ENCODE data around the gene ZDBF2.

The ZDBF2 gene

DNA sequence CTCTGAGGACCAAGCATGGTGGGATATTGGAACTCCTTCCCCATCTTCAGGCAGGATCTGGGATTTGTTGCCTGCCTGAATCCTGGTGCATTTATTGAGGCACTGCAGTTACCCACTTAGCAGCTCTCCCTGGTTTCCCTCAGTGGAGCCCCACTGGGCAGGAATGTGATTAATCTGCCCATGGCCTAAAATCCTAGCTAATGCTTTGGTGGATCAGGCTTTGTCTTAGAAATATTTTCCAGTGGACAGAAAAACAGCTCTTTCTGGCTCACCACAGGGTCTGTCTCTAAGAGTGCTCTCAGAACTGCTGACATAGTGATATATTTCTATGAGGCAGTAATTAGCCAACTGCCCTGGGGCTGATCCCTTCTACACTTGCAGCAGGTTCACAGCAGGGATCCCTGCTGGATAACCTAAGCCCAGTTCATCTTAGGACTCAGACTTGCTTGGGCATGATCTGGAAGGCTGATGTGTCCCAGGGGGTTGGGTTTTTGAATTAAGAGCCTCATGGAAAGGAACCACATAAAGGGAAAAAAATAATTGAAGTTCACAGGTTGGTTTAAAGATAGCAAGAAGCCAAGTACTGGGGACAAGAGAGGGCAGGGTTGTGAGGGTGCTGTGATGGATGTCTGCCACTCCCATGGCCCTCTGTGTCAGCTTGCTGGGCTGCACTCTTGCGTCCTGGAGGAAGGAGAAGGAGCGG, 44.3 kb upstream of the ZDBF2 start (continued):
- TF ChIP-seq ZNF707 (tag by site-specific recombination; IDR thresholded peaks at IDR 0.05): no peak
- TF ChIP-seq, protein P1, sequence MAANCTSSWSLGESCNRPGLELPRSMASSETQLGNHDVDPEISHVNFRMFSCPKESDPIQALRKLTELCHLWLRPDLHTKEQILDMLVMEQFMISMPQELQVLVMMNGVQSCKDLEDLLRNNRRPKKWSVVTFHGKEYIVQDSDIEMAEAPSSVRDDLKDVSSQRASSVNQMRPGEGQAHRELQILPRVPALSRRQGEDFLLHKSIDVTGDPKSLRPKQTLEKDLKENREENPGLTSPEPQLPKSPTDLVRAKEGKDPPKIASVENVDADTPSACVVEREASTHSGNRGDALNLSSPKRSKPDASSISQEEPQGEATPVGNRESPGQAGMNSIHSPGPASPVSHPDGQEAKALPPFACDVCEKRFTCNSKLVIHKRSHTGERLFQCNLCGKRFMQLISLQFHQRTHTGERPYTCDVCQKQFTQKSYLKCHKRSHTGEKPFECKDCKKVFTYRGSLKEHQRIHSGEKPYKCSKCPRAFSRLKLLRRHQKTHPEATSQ (tag by site-specific recombination; IDR thresholded peaks at IDR 0.05): no peak
- TF ChIP-seq MZF1 (tag by site-specific recombination; IDR thresholded peaks at IDR 0.05; ENCODE audit: borderline replicate concordance): peak; percentile 98
- no peak for TF ChIP-seq ZNF624 (tag by site-specific recombination; IDR thresholded peaks at IDR 0.05)
- TF ChIP-seq, protein P2, sequence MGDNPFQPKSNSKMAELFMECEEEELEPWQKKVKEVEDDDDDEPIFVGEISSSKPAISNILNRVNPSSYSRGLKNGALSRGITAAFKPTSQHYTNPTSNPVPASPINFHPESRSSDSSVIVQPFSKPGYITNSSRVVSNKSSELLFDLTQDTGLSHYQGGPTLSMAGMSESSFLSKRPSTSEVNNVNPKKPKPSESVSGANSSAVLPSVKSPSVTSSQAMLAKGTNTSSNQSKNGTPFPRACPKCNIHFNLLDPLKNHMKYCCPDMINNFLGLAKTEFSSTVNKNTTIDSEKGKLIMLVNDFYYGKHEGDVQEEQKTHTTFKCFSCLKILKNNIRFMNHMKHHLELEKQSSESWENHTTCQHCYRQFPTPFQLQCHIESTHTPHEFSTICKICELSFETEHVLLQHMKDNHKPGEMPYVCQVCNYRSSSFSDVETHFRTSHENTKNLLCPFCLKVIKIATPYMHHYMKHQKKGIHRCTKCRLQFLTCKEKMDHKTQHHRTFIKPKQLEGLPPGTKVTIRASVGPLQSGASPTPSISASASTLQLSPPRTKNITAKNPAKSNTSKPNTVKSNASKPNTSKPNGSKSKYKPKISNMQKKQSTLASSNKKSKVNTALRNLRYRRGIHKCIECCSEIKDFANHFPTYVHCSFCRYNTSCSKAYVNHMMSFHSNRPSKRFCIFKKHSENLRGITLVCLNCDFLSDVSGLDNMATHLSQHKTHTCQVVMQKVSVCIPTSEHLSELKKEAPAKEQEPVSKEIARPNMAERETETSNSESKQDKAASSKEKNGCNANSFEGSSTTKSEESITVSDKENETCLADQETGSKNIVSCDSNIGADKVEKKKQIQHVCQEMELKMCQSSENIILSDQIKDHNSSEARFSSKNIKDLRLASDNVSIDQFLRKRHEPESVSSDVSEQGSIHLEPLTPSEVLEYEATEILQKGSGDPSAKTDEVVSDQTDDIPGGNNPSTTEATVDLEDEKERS (tag by site-specific recombination; IDR thresholded peaks at IDR 0.05): no peak
- TF ChIP-seq ZNF48 (tag by site-specific recombination; IDR thresholded peaks at IDR 0.05): no peak
- TF ChIP-seq ZNF560 (tag by site-specific recombination; IDR thresholded peaks at IDR 0.05; ENCODE audit: borderline replicate concordance): no peak
- TF ChIP-seq, protein P3, sequence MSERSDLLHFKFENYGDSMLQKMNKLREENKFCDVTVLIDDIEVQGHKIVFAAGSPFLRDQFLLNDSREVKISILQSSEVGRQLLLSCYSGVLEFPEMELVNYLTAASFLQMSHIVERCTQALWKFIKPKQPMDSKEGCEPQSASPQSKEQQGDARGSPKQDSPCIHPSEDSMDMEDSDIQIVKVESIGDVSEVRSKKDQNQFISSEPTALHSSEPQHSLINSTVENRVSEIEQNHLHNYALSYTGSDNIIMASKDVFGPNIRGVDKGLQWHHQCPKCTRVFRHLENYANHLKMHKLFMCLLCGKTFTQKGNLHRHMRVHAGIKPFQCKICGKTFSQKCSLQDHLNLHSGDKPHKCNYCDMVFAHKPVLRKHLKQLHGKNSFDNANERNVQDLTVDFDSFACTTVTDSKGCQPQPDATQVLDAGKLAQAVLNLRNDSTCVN (tag by site-specific recombination; optimal IDR thresholded peaks at IDR 0.05): no peak
- TF ChIP-seq ZNF211 (tag by site-specific recombination; IDR thresholded peaks at IDR 0.05; ENCODE audit: low read depth): no peak
- TF ChIP-seq, protein P4, sequence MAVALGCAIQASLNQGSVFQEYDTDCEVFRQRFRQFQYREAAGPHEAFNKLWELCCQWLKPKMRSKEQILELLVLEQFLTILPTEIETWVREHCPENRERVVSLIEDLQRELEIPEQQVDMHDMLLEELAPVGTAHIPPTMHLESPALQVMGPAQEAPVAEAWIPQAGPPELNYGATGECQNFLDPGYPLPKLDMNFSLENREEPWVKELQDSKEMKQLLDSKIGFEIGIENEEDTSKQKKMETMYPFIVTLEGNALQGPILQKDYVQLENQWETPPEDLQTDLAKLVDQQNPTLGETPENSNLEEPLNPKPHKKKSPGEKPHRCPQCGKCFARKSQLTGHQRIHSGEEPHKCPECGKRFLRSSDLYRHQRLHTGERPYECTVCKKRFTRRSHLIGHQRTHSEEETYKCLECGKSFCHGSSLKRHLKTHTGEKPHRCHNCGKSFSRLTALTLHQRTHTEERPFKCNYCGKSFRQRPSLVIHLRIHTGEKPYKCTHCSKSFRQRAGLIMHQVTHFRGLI (tag by site-specific recombination; IDR thresholded peaks at IDR 0.05): peak; percentile 84
- TF ChIP-seq KLF16 (tag by site-specific recombination; IDR thresholded peaks at IDR 0.05): no peak
- no peak for TF ChIP-seq ZNF544 (tag by site-specific recombination; IDR thresholded peaks at IDR 0.05)
- TF ChIP-seq, protein P5, sequence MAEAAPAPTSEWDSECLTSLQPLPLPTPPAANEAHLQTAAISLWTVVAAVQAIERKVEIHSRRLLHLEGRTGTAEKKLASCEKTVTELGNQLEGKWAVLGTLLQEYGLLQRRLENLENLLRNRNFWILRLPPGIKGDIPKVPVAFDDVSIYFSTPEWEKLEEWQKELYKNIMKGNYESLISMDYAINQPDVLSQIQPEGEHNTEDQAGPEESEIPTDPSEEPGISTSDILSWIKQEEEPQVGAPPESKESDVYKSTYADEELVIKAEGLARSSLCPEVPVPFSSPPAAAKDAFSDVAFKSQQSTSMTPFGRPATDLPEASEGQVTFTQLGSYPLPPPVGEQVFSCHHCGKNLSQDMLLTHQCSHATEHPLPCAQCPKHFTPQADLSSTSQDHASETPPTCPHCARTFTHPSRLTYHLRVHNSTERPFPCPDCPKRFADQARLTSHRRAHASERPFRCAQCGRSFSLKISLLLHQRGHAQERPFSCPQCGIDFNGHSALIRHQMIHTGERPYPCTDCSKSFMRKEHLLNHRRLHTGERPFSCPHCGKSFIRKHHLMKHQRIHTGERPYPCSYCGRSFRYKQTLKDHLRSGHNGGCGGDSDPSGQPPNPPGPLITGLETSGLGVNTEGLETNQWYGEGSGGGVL (tag by site-specific recombination; IDR thresholded peaks at IDR 0.05): no peak; the same call in 1 of the 2 replicates
- 0 out of 2 replicates have a peak, but pooled peaks have one; percentile 44 for TF ChIP-seq ZNF664 (tag by site-specific recombination; IDR thresholded peaks at IDR 0.05)
- TF ChIP-seq, protein P6, sequence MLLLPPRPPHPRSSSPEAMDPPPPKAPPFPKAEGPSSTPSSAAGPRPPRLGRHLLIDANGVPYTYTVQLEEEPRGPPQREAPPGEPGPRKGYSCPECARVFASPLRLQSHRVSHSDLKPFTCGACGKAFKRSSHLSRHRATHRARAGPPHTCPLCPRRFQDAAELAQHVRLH (tag by site-specific recombination; IDR thresholded peaks at IDR 0.05): peak; percentile 80
- TF ChIP-seq ZNF391 (tag by site-specific recombination; IDR thresholded peaks at IDR 0.05; ENCODE audit: borderline replicate concordance, low read depth): peak; percentile 87; the same call in 1 of the 2 replicates
- TF ChIP-seq GFI1B (tag by site-specific recombination; IDR thresholded peaks at IDR 0.05): peak; percentile 68
- TF ChIP-seq BCL11A (tag by site-specific recombination; IDR thresholded peaks at IDR 0.05; ENCODE audit: low read depth): peak; percentile 22; the same call in 1 of the 2 replicates
- TF ChIP-seq ZNF629 (tag by site-specific recombination; IDR thresholded peaks at IDR 0.05): peak; percentile 88
- TF ChIP-seq KLF7 (tag by site-specific recombination; IDR thresholded peaks at IDR 0.05; ENCODE audit: borderline replicate concordance): peak; percentile 72; the same call in 1 of the 2 replicates
- TF ChIP-seq ZNF302 (tag by site-specific recombination; IDR thresholded peaks at IDR 0.05; ENCODE audit: low read depth): no peak
- TF ChIP-seq ZBTB21 (tag by site-specific recombination; IDR thresholded peaks at IDR 0.05): peak; percentile 49; the same call in 1 of the 2 replicates
- TF ChIP-seq ZNF626 (tag by site-specific recombination; IDR thresholded peaks at IDR 0.05): no peak
- peak; percentile 91 for TF ChIP-seq MYNN (tag by site-specific recombination; IDR thresholded peaks at IDR 0.05; ENCODE audit: borderline replicate concordance)
- TF ChIP-seq FEZF1 (tag by site-specific recombination; IDR thresholded peaks at IDR 0.05): peak; percentile 93
- TF ChIP-seq, protein P7, sequence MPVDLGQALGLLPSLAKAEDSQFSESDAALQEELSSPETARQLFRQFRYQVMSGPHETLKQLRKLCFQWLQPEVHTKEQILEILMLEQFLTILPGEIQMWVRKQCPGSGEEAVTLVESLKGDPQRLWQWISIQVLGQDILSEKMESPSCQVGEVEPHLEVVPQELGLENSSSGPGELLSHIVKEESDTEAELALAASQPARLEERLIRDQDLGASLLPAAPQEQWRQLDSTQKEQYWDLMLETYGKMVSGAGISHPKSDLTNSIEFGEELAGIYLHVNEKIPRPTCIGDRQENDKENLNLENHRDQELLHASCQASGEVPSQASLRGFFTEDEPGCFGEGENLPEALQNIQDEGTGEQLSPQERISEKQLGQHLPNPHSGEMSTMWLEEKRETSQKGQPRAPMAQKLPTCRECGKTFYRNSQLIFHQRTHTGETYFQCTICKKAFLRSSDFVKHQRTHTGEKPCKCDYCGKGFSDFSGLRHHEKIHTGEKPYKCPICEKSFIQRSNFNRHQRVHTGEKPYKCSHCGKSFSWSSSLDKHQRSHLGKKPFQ (tag by site-specific recombination; IDR thresholded peaks at IDR 0.05): peak; percentile 88
- TF ChIP-seq ZNF324 (tag by site-specific recombination; IDR thresholded peaks at IDR 0.05): peak; percentile 77; the same call in 1 of the 2 replicates
- no peak for TF ChIP-seq ZNF133 (tag by site-specific recombination; IDR thresholded peaks at IDR 0.05)
- TF ChIP-seq TRIM28 (IDR thresholded peaks at IDR 0.05; ENCODE audit: borderline replicate concordance, low read length): peak; percentile 99
